Activated T-cell treated with anti-CD3 and anti-CD28 coated beads, Interleukin-2, amount 50 U/mL, for 72 hours (primary cell): ENCODE results near the gene FDPS. TPM values are rescaled to one million over a fixed set of nuclear protein-coding genes. Genes with fewer than 3 reads are reported as not detected.

Experiments
- ATAC-seq, 2 donors: fragments of 150-1000 bp; cut with Tn5 transposase; replicated peaks in 1 of 2; 2 replicates each; pipeline ENCODE4 v1.10.0; 2021; ENCODE audit warnings: moderate library complexity in 2 of 2, mild to moderate bottlenecking in 1 of 2
- DNase-seq, 2 donors: peaks; one replicate each; pipeline ENCODE4 v3.0.0; 2021 to 2022; ENCODE audit warnings: mixed read lengths in 1 of 2
- H3K27ac Mint-ChIP-seq: one replicate; pipeline ENCODE4 v1.8.0; 2022; ENCODE audit warnings: mild to moderate bottlenecking, moderate library complexity, mixed read lengths
- H3K27me3 Mint-ChIP-seq: one replicate; pipeline ENCODE4 v1.8.0; 2022; ENCODE audit warnings: low read depth, mixed read lengths
- H3K36me3 Mint-ChIP-seq, 2 donors: one replicate each; pipeline ENCODE4 v1.8.0; 2022; ENCODE audit warnings: mixed read lengths in 2 of 2, mild to moderate bottlenecking in 1 of 2; ENCODE audit not compliant: insufficient read depth in 2 of 2
- H3K4me1 Mint-ChIP-seq: one replicate; pipeline ENCODE4 v1.8.0; 2022; ENCODE audit warnings: low read depth, mixed read lengths
- H3K4me3 Mint-ChIP-seq, 2 donors: one replicate each; pipeline ENCODE4 v1.8.0; 2022; ENCODE audit warnings: mild to moderate bottlenecking in 2 of 2, mixed read lengths in 2 of 2, moderate library complexity in 2 of 2
- H3K9me3 Mint-ChIP-seq, 2 donors: one replicate each; pipeline ENCODE4 v1.8.0; 2022; ENCODE audit warnings: mixed read lengths in 2 of 2
- total RNA-seq, 2 donors: library from RNA; stranded (reverse); gene quantifications; one replicate each; pipeline ENCODE4 v1.2.3, GENCODE V29; 2022

Gene FDPS
- total RNA-seq, 2 donors from 2014 or later = 182 to 184 TPM

DNA sequence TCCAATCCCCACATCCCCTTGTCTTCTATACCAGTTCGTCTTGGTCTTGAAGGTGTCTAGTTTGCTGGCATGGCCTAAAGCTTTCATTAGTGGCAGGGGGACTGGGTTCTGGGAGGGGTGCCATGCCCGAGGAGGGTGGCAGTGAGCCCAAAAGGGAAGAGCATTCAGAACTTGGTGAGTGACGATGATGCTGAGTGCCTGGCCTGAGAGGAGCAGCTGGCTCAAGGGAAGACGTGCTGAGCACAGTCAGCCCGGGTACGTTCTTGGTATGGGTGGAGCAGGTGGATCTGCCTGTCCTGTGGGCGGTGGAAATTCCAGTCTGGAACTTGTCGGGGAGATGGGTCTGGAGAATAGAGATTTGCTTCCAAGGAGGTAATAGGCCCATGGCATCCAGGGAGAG lies 4.6 kb downstream of the FDPS start:
- no peak for DNase-seq
- no peak overlapping the region for H3K27ac Mint-ChIP-seq
- peaks cover 17 to 32% of the 10 kb centered on the region in 2 donors for H3K36me3 Mint-ChIP-seq
- no peaks in the 10 kb centered on the region for H3K9me3 Mint-ChIP-seq
- ATAC-seq = no peak
- no peak overlapping the region for H3K4me3 Mint-ChIP-seq
- no peaks in the 10 kb centered on the region for H3K27me3 Mint-ChIP-seq
- peaks cover 35% of the 10 kb centered on the region for H3K4me1 Mint-ChIP-seq

DNA sequence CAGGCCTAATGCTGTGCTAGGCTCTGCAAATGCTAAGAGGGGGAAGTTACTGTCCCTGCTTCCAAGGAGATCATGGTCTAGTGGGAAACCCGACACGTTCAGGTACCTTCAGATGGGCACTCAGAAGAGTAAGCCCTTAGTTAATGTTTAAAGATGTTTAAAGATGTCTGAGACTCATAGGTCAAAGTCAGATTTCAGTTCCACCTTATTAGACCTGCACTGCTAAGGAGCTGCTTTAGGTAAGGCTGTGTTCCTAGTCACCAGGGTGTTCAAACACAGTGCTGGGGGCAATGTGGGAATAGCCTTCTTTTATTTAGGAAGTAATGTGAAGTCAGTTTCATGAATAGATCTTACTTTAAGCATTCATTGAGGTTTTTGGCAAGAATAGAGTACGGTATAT lies 8.3 kb downstream of the FDPS start:
- no peaks in the 10 kb centered on the region for H3K9me3 Mint-ChIP-seq
- H3K27ac Mint-ChIP-seq = no peak overlapping the region
- H3K36me3 Mint-ChIP-seq = peaks cover 10 to 12% of the 10 kb centered on the region in 2 donors
- peaks cover 32% of the 10 kb centered on the region for H3K4me1 Mint-ChIP-seq
- DNase-seq = no peak
- no peak for ATAC-seq
- no peak overlapping the region for H3K4me3 Mint-ChIP-seq
- no peaks in the 10 kb centered on the region for H3K27me3 Mint-ChIP-seq

DNA sequence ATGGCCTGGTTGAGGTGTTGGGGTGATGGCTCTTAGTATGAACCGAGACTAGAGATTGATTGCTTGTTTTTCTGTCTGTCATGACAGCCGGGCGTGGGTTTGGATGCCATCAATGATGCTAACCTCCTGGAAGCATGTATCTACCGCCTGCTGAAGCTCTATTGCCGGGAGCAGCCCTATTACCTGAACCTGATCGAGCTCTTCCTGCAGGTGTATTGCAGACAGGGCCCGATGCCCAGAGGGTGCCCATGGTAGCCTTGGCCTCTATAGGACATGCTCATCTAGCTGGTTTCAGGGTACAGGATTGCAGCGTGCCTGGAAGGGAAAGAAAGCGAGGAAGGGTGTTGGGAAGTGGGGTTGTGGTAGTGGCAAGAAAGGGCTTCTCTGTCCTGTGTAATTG lies 9.4 kb downstream of the FDPS start:
- peaks cover 3 to 8% of the 10 kb centered on the region in 2 donors for H3K36me3 Mint-ChIP-seq
- no peak overlapping the region for H3K4me3 Mint-ChIP-seq
- H3K4me1 Mint-ChIP-seq = peaks cover 36% of the 10 kb centered on the region

DNA sequence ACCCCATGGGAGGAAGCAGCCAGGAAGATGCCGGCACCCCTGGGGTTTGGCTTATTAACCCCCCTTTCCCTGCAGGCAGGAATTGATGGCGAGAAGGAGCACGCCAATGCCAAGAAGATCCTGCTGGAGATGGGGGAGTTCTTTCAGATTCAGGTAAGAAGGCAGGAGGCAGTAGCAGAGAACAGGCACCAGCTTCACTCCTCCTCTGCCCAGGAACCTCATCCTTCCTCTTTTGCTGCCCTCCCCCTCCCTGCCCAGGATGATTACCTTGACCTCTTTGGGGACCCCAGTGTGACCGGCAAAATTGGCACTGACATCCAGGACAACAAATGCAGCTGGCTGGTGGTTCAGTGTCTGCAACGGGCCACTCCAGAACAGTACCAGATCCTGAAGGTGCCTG lies 10.9 kb downstream of the FDPS start:
- ATAC-seq = no peak

More for the DNA sequence above, 9.4 kb downstream of the FDPS start:
- Mint-ChIP-seq H3K27me3 (no peaks in the 10 kb centered on the region), H3K9me3 (no peaks in the 10 kb centered on the region), H3K27ac (no peak overlapping the region)
- DNase-seq (no peak), ATAC-seq (no peak)

DNA sequence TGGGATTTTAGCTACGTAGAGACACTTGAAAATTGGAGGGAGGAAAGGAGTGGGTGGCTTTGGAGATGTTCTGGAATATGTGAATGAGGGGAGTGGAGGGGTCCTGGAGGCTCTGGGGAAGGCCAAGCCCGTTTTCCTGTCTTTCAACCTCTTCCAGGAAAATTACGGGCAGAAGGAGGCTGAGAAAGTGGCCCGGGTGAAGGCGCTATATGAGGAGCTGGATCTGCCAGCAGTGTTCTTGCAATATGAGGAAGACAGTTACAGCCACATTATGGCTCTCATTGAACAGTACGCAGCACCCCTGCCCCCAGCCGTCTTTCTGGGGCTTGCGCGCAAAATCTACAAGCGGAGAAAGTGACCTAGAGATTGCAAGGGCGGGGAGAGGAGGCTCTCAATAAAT lies 11.6 kb downstream of the FDPS start:
- peak in 1 of 2 donors; percentile 7 for DNase-seq
- no peaks in the 10 kb centered on the region for H3K9me3 Mint-ChIP-seq

More for the DNA sequence above, 10.9 kb downstream of the FDPS start:
- Mint-ChIP-seq H3K4me3 (peak overlapping the region in 1 of 2 donors; percentile 84), H3K27me3 (no peaks in the 10 kb centered on the region), H3K27ac (no peak overlapping the region), H3K4me1 (peaks cover 30% of the 10 kb centered on the region), H3K9me3 (no peaks in the 10 kb centered on the region), H3K36me3 (peaks cover 0 to 3% of the 10 kb centered on the region in 2 donors)
- DNase-seq = no peak

DNA sequence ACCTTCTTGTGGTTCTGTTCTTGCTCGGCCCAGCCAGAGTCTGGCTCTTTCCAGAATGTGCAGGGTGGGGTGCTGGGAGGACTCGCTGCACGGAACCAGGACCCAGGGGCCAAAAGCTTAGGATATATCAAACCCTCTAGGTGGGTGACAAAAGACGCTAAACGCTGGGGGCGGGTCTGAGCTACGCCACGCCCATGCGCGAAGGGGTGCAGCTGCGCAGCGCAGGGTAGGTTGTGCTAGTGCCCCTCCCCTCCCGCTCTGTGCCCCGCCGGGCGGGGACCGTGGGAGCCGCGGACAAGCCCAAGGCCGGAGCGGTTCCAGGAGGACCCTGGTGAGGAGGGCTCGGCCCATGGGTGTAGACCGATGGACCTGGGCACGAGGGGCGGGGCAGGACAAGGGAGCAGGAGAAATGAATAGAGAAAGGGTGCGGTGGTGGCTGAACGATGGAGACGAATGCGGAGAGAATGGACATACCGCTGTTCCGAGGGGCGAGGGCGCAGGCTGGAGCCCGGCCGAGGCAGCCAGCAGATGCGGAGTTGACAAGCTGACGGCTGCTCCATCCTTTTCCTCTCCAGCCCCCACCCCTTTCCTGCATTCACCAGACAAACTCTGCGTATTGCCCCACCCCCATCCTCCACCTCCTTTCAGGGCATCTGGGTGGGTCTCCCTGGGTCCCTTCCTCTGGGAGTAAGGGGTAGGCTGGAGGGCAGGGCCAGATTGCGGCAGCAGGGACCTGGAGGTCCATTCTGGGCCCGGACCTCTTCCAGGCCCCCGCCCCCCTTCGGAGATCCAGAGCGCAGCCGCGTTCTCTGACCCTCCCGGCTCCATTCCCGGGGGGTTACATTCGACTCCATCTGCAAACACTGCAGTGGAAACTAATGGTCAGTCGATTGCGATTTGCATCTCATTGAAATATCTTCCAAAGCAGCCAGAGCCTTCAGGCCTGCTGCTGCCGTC lies 12.3 kb downstream of the FDPS start, which contains the start of gene RUSC1:
Gene RUSC1, plus strand, starts transcription at position 234 of the 957 bp plus-strand sequence. CDS start 880 bp downstream, outside the sequence.
- Mint-ChIP-seq H3K27ac (no peak within 1 kb of the TSS), H3K4me1 (peaks cover 35% of the 10 kb centered on the region), H3K9me3 (no peaks in the 10 kb centered on the region), H3K27me3 (no peaks in the 10 kb centered on the region), H3K36me3 (peaks cover 0 to 3% of the 10 kb centered on the region in 2 donors), H3K4me3 (peak within 1 kb of the TSS; percentile 57 to 84)
- peak; percentile 36 to 37 for ATAC-seq
- peak; percentile 79 to 84 for DNase-seq

More for the DNA sequence above, 11.6 kb downstream of the FDPS start:
- Mint-ChIP-seq H3K4me1 (peaks cover 30% of the 10 kb centered on the region), H3K36me3 (peaks cover 0 to 3% of the 10 kb centered on the region in 2 donors), H3K27ac (no peak overlapping the region), H3K4me3 (peak overlapping the region; percentile 57 to 84), H3K27me3 (no peaks in the 10 kb centered on the region)
- ATAC-seq = no peak

DNA sequence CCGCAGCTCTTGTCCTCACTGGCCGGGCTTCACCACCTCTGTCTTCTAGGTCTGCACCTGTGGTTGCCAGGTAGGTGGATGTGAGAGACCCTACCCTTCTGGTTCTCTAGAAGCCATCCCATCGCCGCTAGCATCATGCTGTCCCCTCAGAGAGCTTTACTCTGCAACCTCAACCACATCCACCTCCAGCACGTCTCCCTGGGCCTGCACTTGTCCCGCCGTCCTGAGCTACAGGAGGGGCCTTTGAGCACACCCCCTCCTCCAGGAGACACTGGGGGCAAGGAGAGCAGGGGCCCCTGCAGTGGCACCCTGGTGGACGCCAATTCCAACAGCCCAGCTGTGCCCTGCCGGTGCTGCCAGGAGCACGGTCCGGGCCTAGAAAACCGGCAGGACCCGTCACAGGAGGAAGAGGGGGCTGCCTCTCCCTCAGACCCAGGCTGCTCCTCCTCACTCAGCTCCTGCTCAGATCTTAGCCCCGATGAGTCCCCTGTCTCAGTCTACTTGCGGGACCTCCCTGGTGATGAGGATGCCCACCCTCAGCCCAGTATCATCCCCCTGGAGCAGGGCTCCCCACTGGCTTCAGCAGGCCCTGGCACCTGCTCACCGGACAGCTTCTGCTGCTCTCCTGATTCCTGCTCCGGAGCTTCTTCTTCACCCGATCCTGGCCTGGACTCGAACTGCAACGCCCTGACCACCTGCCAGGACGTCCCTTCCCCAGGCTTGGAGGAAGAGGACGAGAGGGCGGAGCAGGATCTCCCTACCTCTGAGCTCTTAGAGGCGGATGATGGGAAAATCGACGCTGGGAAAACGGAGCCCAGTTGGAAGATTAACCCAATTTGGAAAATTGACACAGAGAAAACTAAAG lies 13.2 kb downstream of the FDPS start:
- Mint-ChIP-seq H3K4me1 (peaks cover 40% of the 10 kb centered on the region), H3K9me3 (no peaks in the 10 kb centered on the region), H3K27me3 (no peaks in the 10 kb centered on the region), H3K27ac (no peak overlapping the region), H3K4me3 (peak overlapping the region; percentile 66 to 84), H3K36me3 (peaks cover 0 to 3% of the 10 kb centered on the region in 2 donors)
- no peak for ATAC-seq
- DNase-seq = peak in 1 of 2 donors; percentile 12

DNA sequence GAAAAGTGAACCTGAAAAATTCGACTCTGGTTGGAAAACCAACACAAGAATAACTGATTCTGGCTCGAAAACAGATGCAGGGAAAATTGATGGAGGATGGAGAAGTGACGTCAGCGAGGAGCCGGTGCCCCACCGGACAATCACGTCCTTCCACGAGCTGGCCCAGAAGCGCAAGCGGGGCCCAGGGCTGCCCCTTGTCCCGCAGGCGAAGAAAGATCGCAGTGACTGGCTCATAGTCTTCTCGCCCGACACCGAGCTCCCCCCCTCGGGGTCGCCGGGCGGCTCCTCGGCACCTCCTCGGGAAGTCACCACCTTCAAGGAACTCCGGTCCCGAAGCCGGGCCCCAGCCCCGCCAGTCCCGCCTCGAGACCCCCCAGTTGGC lies 13.9 kb downstream of the FDPS start:
- peak in 1 of 2 donors; percentile 18 for DNase-seq
- ATAC-seq = no peak
- Mint-ChIP-seq H3K4me3 (peak overlapping the region; percentile 66 to 84), H3K9me3 (no peaks in the 10 kb centered on the region), H3K4me1 (peaks cover 40% of the 10 kb centered on the region), H3K27ac (no peak overlapping the region), H3K27me3 (no peaks in the 10 kb centered on the region), H3K36me3 (peaks cover 0 to 3% of the 10 kb centered on the region in 2 donors)

DNA sequence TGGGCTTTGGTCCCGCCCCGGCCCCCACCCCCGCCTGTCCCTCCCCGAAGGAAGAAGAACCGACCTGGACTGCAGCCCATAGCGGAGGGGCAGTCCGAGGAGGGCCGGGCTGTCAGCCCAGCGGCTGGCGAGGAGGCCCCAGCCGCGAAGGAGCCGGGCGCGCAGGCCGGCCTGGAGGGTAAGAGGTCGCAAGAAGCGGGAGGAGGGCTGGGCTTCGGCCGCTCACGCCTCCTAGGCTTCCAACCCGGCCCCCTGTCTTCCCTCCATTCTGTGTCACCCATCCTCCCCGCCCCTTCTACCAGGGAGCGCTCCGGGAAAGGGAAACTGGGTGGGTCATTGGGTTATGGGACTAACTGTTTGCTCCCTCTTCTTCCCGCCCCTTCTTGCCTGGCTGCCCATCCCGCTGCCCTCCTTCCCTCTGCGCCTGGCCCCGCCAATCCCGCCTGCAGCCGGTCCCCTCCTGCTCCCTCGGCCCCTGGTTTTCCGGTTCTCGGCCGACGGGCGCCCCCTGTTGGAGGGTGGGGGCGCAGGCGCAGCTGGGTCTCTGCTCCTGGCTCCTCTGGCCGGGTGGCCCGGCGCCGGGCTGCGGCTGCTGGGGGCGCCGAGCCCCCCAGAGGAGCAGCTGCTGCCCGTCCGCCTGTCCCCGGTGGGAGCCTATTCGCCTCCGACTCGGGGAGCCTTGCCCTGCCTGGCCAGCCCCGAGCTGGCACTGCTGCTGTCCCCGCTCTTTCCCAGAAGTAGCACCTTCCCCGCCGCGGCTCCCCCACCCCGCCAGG lies 14.5 kb downstream of the FDPS start:
- ATAC-seq (peak; percentile 59 to 60), DNase-seq (peak; percentile 90 to 95)
- Mint-ChIP-seq H3K9me3 (no peaks in the 10 kb centered on the region), H3K27me3 (no peaks in the 10 kb centered on the region), H3K36me3 (peaks cover 0 to 3% of the 10 kb centered on the region in 2 donors), H3K27ac (no peak overlapping the region), H3K4me3 (peak overlapping the region; percentile 73 to 84), H3K4me1 (peaks cover 40% of the 10 kb centered on the region)

DNA sequence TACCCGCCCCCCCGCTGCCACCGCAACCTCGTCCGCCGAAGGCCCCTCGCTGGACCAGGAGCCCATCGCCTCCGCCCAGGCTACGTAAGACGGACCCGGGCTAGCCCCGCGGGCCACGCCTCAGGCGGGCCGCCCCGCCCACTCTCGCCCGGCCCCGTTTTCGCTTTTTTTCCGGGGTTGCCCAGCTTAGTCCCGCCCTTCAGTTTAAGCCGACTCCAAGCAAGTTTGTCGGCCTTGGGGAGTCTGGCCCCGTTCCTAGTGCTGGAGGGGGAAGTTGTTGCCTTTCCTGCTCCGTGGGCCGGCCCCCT lies 15.0 kb downstream of the FDPS start:
- peak; percentile 84 to 88 for DNase-seq
- Mint-ChIP-seq H3K4me3 (peak overlapping the region; percentile 73 to 84), H3K36me3 (peaks cover 0 to 3% of the 10 kb centered on the region in 2 donors), H3K4me1 (peaks cover 40% of the 10 kb centered on the region), H3K27ac (peak overlapping the region; percentile 24), H3K27me3 (no peaks in the 10 kb centered on the region), H3K9me3 (no peaks in the 10 kb centered on the region)
- peak; percentile 66 to 72 for ATAC-seq

DNA sequence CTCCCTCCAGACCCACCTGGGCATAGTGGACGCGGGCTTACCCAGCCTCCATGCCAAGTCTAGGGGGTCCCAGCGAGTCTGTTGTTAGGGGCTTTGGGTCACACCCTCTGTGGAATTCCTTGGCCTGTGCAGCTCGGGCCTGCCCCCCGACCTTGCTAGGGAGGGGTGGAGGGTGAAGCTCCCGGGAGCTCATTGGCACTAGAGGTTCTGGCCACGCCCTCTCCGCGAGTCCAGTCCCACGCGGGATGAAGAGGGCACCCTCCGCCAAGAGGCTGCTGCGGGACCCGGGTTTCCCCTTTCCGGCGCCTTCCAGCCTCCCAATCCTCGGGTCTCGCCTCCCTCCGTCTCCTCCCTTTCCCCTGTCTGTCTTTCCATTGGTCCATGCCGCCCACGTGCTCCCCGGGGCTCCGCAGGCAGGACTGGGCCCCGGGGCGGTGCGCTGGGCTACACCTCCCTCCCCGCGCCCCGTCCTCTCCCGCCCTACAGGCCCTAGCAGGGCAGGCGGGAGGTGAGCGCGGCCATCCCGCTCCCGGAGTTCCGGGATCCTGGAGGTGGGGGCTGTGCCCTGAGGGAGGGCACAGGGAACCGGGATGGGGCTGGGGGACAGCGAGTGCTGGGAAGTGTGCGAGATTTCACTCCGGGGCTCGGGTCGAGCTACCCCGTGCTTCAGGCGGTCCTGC lies 15.5 kb downstream of the FDPS start:
- H3K36me3 Mint-ChIP-seq = no peaks in the 10 kb centered on the region
- H3K27ac Mint-ChIP-seq = peak overlapping the region; percentile 24
- no peaks in the 10 kb centered on the region for H3K27me3 Mint-ChIP-seq
- ATAC-seq (peak; percentile 84), DNase-seq (peak; percentile 94 to 96)
- H3K4me3 Mint-ChIP-seq = peak overlapping the region; percentile 73 to 84
- H3K4me1 Mint-ChIP-seq = peaks cover 40% of the 10 kb centered on the region
- no peaks in the 10 kb centered on the region for H3K9me3 Mint-ChIP-seq
